PFSK-1 (cell line): ENCODE data around the gene CPAMD8.

Source experiments
- POLR2AphosphoS5 ChIP-seq: IDR thresholded peaks from 2 replicates; pipeline ENCODE4 v1.6.1; 2012; ENCODE audit warnings: low read depth, mild to moderate bottlenecking, control low read depth, low read length, moderate library complexity
- SIN3A ChIP-seq: IDR thresholded peaks from 2 replicates; pipeline ENCODE4 v1.6.1; 2012; ENCODE audit warnings: mild to moderate bottlenecking, low read length, moderate library complexity, borderline replicate concordance; ENCODE audit not compliant: insufficient read depth
- TAF1 ChIP-seq: IDR thresholded peaks from 2 replicates; pipeline ENCODE4 v1.6.1; 2012; ENCODE audit warnings: low read length, control low read depth, borderline replicate concordance; ENCODE audit not compliant: insufficient read depth
- TF ChIP-seq, protein P1 (sequence below), 2 experiments: IDR thresholded peaks; 2 replicates each; pipeline versions ENCODE4 v1.6.1 to v1.8.0; 2011 to 2012; ENCODE audit warnings: low read depth in 2 of 2, low read length in 2 of 2, control low read depth in 1 of 2, inconsistent platforms in 1 of 2, mild to moderate bottlenecking in 1 of 2, moderate library complexity in 1 of 2; ENCODE audit not compliant: insufficient read depth in 1 of 2

DNA sequence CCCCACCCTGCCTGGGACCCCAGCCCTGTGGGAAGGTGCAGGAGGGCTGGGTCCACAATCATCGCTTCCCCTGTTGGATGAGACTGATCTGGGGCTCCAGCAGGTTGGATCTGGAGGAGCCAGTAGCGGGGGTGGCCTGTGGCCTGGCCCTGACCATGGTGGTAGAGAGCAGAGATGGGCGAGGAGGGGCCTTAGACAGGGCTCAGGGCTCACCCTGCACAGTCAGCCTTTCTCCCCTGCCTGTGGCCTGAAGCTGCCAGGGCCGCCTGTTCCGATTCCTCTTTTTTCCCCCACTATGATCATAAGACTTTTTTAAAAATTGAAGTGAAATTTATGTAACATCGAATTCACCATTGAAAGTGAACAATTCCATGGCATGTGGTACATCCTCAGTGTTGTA is 179.2 kb downstream of the CPAMD8 start:
- TF ChIP-seq POLR2AphosphoS5 = no peak
- TF ChIP-seq, protein P1, sequence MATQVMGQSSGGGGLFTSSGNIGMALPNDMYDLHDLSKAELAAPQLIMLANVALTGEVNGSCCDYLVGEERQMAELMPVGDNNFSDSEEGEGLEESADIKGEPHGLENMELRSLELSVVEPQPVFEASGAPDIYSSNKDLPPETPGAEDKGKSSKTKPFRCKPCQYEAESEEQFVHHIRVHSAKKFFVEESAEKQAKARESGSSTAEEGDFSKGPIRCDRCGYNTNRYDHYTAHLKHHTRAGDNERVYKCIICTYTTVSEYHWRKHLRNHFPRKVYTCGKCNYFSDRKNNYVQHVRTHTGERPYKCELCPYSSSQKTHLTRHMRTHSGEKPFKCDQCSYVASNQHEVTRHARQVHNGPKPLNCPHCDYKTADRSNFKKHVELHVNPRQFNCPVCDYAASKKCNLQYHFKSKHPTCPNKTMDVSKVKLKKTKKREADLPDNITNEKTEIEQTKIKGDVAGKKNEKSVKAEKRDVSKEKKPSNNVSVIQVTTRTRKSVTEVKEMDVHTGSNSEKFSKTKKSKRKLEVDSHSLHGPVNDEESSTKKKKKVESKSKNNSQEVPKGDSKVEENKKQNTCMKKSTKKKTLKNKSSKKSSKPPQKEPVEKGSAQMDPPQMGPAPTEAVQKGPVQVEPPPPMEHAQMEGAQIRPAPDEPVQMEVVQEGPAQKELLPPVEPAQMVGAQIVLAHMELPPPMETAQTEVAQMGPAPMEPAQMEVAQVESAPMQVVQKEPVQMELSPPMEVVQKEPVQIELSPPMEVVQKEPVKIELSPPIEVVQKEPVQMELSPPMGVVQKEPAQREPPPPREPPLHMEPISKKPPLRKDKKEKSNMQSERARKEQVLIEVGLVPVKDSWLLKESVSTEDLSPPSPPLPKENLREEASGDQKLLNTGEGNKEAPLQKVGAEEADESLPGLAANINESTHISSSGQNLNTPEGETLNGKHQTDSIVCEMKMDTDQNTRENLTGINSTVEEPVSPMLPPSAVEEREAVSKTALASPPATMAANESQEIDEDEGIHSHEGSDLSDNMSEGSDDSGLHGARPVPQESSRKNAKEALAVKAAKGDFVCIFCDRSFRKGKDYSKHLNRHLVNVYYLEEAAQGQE (IDR thresholded peaks at IDR 0.05; ENCODE audit: insufficient read depth in 1 of 2, low read depth in 2 of 2, low read length in 2 of 2) = no peak
- no peak for TF ChIP-seq TAF1
- TF ChIP-seq SIN3A = no peak
